Caco-2 (cell line): ENCODE results near the gene SLC17A2. TPM values are rescaled to one million over a fixed set of nuclear protein-coding genes. Genes with fewer than 3 reads are reported as not detected.

Experiments used
- BruUV-seq: library from RNA; stranded (reverse); fragments of 400-500 nt; replicated peaks from 2 replicates; lab custom pipeline; 2021; lab: Mats Ljungman, UMichigan
- CTCF ChIA-PET: fragments of 300-600 bp; sonication (Branson Sonifier 250); formaldehyde crosslinking; loops from one replicate; lab custom pipeline; 2022; ENCODE audit warnings: antibody characterized with exemption; lab: Charles Lee
- POLR2A ChIA-PET: fragments of 300-600 bp; sonication (Branson Sonifier 250); formaldehyde crosslinking; loops from one replicate; lab custom pipeline; 2022; ENCODE audit warnings: antibody characterized with exemption; lab: Charles Lee
- DNase-seq, 2 experiments: peaks; one replicate each; pipeline versions ENCODE4 v3.0.0 to v3.0.0-alpha.2; 2020 to 2022
- H3K27me3 ChIP-seq: replicated peaks from 2 replicates; pipeline ENCODE4 v1.6.0; 2011; ENCODE audit warnings: low read length; ENCODE audit not compliant: control insufficient read depth, insufficient read depth
- H3K36me3 ChIP-seq: 2 replicates; pipeline ENCODE4 v1.5.1; 2011; ENCODE audit warnings: low read length; ENCODE audit not compliant: control insufficient read depth, insufficient read depth
- H3K4me1 ChIP-seq: fragments of 250-450 bp; sonication (Bioruptor Pico); 2 replicates; pipeline ENCODE4 v1.5.1; 2020; ENCODE audit warnings: mild to moderate bottlenecking
- H3K4me3 ChIP-seq: 2 replicates; pipeline ENCODE4 v1.5.1; 2011; ENCODE audit warnings: low read depth, mild to moderate bottlenecking, control low read depth, low read length
- H3K9me3 ChIP-seq: fragments of 250-450 bp; sonication (Bioruptor Pico); 2 replicates; pipeline ENCODE4 v1.5.1; 2020; ENCODE audit warnings: mild to moderate bottlenecking, moderate library complexity
- H3K27ac Mint-ChIP-seq: one replicate; pipeline ENCODE4 v1.8.0; 2022; ENCODE audit warnings: mixed read lengths; ENCODE audit not compliant: unreplicated experiment
- H3K27me3 Mint-ChIP-seq: one replicate; pipeline ENCODE4 v1.8.0; 2022; ENCODE audit warnings: mixed read lengths; ENCODE audit not compliant: insufficient read depth, unreplicated experiment
- H3K36me3 Mint-ChIP-seq: one replicate; pipeline ENCODE4 v1.8.0; 2022; ENCODE audit warnings: mild to moderate bottlenecking, mixed read lengths; ENCODE audit not compliant: insufficient read depth, unreplicated experiment
- H3K4me1 Mint-ChIP-seq: one replicate; pipeline ENCODE4 v1.8.0; 2022; ENCODE audit warnings: low read depth, mixed read lengths; ENCODE audit not compliant: unreplicated experiment
- H3K4me3 Mint-ChIP-seq: one replicate; pipeline ENCODE4 v1.8.0; 2022; ENCODE audit warnings: mild to moderate bottlenecking, moderate library complexity, mixed read lengths; ENCODE audit not compliant: unreplicated experiment
- H3K9me3 Mint-ChIP-seq: one replicate; pipeline ENCODE4 v1.8.0; 2022; ENCODE audit warnings: mixed read lengths; ENCODE audit not compliant: unreplicated experiment
- intact Hi-C: fragments of 100-400 bp; cut with micrococcal nuclease; formaldehyde crosslinking; loops from one replicate; pipeline ENCODE4 v1.10.0; 2022; ENCODE audit not compliant: unreplicated experiment
- total RNA-seq: library from RNA; stranded (reverse); gene quantifications from 2 replicates; pipeline ENCODE4 v1.2.3, GENCODE V29; 2022
- TF ChIP-seq, protein P1 (sequence below), 2 experiments: fragments of 200-600 bp in 1 of 2; IDR thresholded peaks; 1 replicate in 1 of 2; 2 replicates in 1 of 2; pipeline versions ENCODE4 v1.5.1 to v1.8.0; 2011 to 2022; ENCODE audit warnings: antibody characterized with exemption in 1 of 2, control low read depth in 1 of 2, inconsistent platforms in 1 of 2, low read depth in 1 of 2, low read length in 1 of 2, mild to moderate bottlenecking in 1 of 2, moderate library complexity in 1 of 2; ENCODE audit not compliant: insufficient read depth in 1 of 2, severe bottlenecking in 1 of 2, unreplicated experiment in 1 of 2

Gene SLC17A2
- total RNA-seq, 1 experiment from 2014 or later, result not detected

DNA sequence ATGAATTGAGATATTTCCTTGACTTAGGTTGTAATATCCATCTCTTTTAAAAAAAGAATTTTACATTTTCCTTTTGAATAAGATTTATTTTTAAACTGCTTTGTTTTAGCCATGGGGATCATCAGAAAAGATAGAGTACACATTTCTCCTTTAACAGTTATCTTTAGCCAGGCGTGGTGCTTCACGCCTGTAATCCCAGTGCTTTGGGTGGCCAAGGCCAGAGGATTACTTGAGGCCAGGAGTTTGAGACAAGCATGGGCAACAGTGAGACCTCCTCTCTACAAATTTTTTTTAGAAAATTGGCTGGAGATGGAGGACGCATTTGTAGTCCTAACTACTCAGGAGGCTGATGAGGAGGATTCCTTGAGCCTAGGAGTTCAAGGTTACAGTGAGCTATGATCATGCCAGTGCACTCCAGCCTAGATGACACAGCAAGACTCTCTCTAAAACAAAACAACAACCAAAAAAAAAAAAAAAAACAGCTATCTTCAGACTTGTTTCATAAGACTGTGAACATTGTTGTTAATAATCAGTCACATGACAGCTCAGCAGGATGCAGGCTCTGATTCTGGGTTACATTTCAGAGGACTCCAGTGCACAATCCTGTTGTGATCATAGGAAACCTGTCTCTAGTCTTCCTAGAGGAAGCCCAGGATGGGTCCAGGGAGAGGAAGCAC lies 54.4 kb downstream of the SLC17A2 start:
- TF ChIP-seq, protein P1, sequence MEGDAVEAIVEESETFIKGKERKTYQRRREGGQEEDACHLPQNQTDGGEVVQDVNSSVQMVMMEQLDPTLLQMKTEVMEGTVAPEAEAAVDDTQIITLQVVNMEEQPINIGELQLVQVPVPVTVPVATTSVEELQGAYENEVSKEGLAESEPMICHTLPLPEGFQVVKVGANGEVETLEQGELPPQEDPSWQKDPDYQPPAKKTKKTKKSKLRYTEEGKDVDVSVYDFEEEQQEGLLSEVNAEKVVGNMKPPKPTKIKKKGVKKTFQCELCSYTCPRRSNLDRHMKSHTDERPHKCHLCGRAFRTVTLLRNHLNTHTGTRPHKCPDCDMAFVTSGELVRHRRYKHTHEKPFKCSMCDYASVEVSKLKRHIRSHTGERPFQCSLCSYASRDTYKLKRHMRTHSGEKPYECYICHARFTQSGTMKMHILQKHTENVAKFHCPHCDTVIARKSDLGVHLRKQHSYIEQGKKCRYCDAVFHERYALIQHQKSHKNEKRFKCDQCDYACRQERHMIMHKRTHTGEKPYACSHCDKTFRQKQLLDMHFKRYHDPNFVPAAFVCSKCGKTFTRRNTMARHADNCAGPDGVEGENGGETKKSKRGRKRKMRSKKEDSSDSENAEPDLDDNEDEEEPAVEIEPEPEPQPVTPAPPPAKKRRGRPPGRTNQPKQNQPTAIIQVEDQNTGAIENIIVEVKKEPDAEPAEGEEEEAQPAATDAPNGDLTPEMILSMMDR (IDR thresholded peaks at IDR 0.05; ENCODE audit: insufficient read depth in 1 of 2, low read depth in 1 of 2, low read length in 1 of 2, severe bottlenecking in 1 of 2, unreplicated experiment in 1 of 2), result no peak
- BruUV-seq, result no TSS peak
- no peak overlapping the region for H3K4me3 ChIP-seq
- peaks cover 2% of the 10 kb centered on the region for H3K27me3 Mint-ChIP-seq
- H3K4me3 Mint-ChIP-seq, result no peak overlapping the region
- CTCF ChIA-PET, result interaction anchor here (0.8 kb wide), 1 partner anchor 14 kb away, joined by 4 read pairs; no protein-coding TSS in a partner anchor
- no peaks in the 10 kb centered on the region for H3K36me3 Mint-ChIP-seq
- POLR2A ChIA-PET, result no interaction called here
- no peaks in the 10 kb centered on the region for H3K36me3 ChIP-seq
- H3K4me1 ChIP-seq, result no peaks in the 10 kb centered on the region
- H3K4me1 Mint-ChIP-seq, result no peaks in the 10 kb centered on the region
- intact Hi-C loops, result no loop called here
- no peak for DNase-seq
- no peaks in the 10 kb centered on the region for H3K9me3 ChIP-seq
- no peaks in the 10 kb centered on the region for H3K9me3 Mint-ChIP-seq
- no peaks in the 10 kb centered on the region for H3K27me3 ChIP-seq
- no peak overlapping the region for H3K27ac Mint-ChIP-seq

DNA sequence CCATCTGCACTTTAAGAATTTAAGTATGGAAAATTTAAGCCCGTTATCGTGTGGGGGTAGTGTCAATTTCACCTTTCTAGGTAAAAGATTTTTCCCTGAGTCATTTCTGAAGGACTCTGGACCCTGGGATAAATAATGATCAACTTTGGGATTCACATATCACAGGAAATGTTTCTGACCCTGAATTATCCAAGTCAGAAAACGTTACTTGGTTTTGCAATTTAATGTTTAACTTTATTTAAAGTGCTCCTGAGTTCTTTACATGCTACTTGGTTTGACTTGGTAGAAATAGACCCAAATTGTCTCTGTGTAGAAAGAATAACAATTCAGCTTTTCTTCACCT lies 55.0 kb downstream of the SLC17A2 start:
- H3K9me3 Mint-ChIP-seq, result no peaks in the 10 kb centered on the region
- no peak overlapping the region for H3K27ac Mint-ChIP-seq
- Histone ChIP-seq H3K4me1 (no peaks in the 10 kb centered on the region), H3K4me3 (no peak overlapping the region), H3K9me3 (no peaks in the 10 kb centered on the region), H3K27me3 (no peaks in the 10 kb centered on the region), H3K36me3 (no peaks in the 10 kb centered on the region)
- no peak overlapping the region for H3K4me3 Mint-ChIP-seq
- no peaks in the 10 kb centered on the region for H3K4me1 Mint-ChIP-seq
- H3K36me3 Mint-ChIP-seq, result no peaks in the 10 kb centered on the region
- no TSS peak for BruUV-seq
- TF ChIP-seq, protein P1 (IDR thresholded peaks at IDR 0.05; ENCODE audit: insufficient read depth in 1 of 2, low read depth in 1 of 2, low read length in 1 of 2, severe bottlenecking in 1 of 2, unreplicated experiment in 1 of 2), result no peak
- DNase-seq, result no peak
- H3K27me3 Mint-ChIP-seq, result peaks cover 2% of the 10 kb centered on the region
- ChIA-PET CTCF (interaction anchor here (0.8 kb wide), 1 partner anchor 15 kb away, joined by 4 read pairs; no protein-coding TSS in a partner anchor), POLR2A (no interaction called here)
- intact Hi-C loops, result no loop called here

DNA sequence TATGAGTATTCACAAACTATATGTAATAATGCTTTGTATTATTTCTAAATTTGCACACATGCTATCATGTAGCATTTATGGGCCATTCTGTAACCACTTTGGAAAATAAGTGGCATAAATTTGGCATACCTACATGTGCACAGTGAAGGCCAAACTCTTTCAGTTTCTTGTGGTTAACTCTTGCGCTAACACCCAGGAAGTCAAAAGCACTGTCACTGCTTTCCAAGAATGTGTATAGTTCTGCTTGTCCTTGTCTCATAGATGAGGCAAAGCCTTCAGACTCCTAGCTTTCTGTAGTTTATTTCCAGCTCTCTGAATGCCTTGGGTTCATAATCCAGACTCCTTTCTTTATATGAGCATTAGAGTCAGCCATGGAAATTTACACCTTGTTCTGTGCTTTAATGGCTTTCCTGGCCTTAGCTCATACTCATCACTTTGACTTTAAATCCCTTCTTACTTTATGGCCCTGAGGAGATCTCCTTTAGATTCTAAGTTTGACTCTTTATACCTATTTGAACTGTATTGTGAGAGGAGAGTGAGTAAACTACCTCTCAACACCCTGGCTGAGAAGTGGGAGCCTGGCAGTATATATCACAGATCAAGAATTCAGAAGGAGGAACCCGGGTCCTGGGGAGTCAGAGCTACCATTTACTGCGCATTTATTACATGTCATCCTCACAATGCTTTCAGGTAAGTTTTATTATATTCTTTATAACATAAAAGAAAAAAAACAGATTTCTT lies 55.5 kb downstream of the SLC17A2 start:
- H3K4me3 Mint-ChIP-seq, result no peak overlapping the region
- no peak for DNase-seq
- H3K4me1 ChIP-seq, result no peaks in the 10 kb centered on the region
- no peaks in the 10 kb centered on the region for H3K27me3 ChIP-seq
- no peak overlapping the region for H3K27ac Mint-ChIP-seq
- peaks cover 2% of the 10 kb centered on the region for H3K27me3 Mint-ChIP-seq
- TF ChIP-seq, protein P1 (IDR thresholded peaks at IDR 0.05; ENCODE audit: insufficient read depth in 1 of 2, low read depth in 1 of 2, low read length in 1 of 2, severe bottlenecking in 1 of 2, unreplicated experiment in 1 of 2), result no peak
- H3K4me1 Mint-ChIP-seq, result no peaks in the 10 kb centered on the region
- BruUV-seq, result no TSS peak
- intact Hi-C loops, result no loop called here
- H3K36me3 Mint-ChIP-seq, result no peaks in the 10 kb centered on the region
- POLR2A ChIA-PET, result no interaction called here
- H3K9me3 Mint-ChIP-seq, result no peaks in the 10 kb centered on the region
- H3K4me3 ChIP-seq, result no peak overlapping the region
- CTCF ChIA-PET, result no interaction called here
- H3K9me3 ChIP-seq, result no peaks in the 10 kb centered on the region
- H3K36me3 ChIP-seq, result no peaks in the 10 kb centered on the region
